A673 (cell line): ENCODE data around the gene MEG3. TPM values are rescaled to one million over a fixed set of nuclear protein-coding genes. Genes with fewer than 3 reads are reported as not detected.

Experiments
- BruUV-seq: library from RNA; stranded (reverse); fragments of 400-500 nt; replicated peaks from 2 replicates; lab custom pipeline; 2021; lab: Mats Ljungman, UMichigan
- CTCF ChIA-PET: fragments of 300-600 bp; sonication (Branson Sonifier 250); formaldehyde crosslinking; loops from one replicate; lab custom pipeline; 2022; ENCODE audit warnings: antibody characterized with exemption; lab: Charles Lee
- POLR2A ChIA-PET: fragments of 300-600 bp; sonication (Branson Sonifier 250); formaldehyde crosslinking; loops from one replicate; lab custom pipeline; 2022; ENCODE audit warnings: antibody characterized with exemption; ENCODE audit not compliant: low non-redundant PET; lab: Charles Lee
- DNase-seq: peaks from one replicate; pipeline ENCODE4 v3.0.0-alpha.2; 2015; ENCODE audit warnings: low spot score
- H3K27ac ChIP-seq: fragments of 200-600 bp; sonication (generic); 2 replicates; pipeline ENCODE4 v1.5.1; 2016; ENCODE audit warnings: mixed run types, low read depth, mild to moderate bottlenecking, mixed read lengths, antibody characterized with exemption, low read length; ENCODE audit not compliant: poor library complexity, severe bottlenecking
- H3K27me3 ChIP-seq: fragments of 200-600 bp; sonication (generic); replicated peaks from 2 replicates; pipeline ENCODE4 v1.6.1; 2017; ENCODE audit warnings: mixed run types, low read depth, mild to moderate bottlenecking, mixed read lengths, antibody characterized with exemption, low read length; ENCODE audit not compliant: insufficient read depth, poor library complexity
- H3K36me3 ChIP-seq: fragments of 200-600 bp; sonication (generic); 2 replicates; pipeline ENCODE4 v1.6.1; 2016; ENCODE audit warnings: mixed run types, mild to moderate bottlenecking, mixed read lengths, antibody characterized with exemption, low read length; ENCODE audit not compliant: insufficient read depth, poor library complexity, severe bottlenecking
- H3K4me1 ChIP-seq: fragments of 200-600 bp; sonication (generic); 2 replicates; pipeline ENCODE4 v1.6.1; 2017; ENCODE audit warnings: mixed run types, mild to moderate bottlenecking, mixed read lengths, antibody characterized with exemption, low read length; ENCODE audit not compliant: insufficient read depth, poor library complexity, severe bottlenecking
- H3K4me3 ChIP-seq: fragments of 200-600 bp; sonication (generic); 2 replicates; pipeline ENCODE4 v1.5.1; 2016; ENCODE audit warnings: low read depth, mixed run types, mild to moderate bottlenecking, mixed read lengths, low read length; ENCODE audit not compliant: poor library complexity, severe bottlenecking
- H3K9me3 ChIP-seq: fragments of 200-600 bp; sonication (generic); 2 replicates; pipeline ENCODE4 v1.6.1; 2016; ENCODE audit warnings: mixed run types, low read depth, mild to moderate bottlenecking, mixed read lengths, antibody characterized with exemption, low read length; ENCODE audit not compliant: poor library complexity, severe bottlenecking
- CTCF ChIP-seq: fragments of 300-800, 200-600 bp; sonication (generic); conservative IDR thresholded peaks from 2 replicates; pipeline ENCODE4 v1.5.1; 2017; ENCODE audit warnings: low read depth, mild to moderate bottlenecking, antibody characterized with exemption, low read length, moderate library complexity, mixed read lengths
- EZH2 ChIP-seq: fragments of 200-600 bp; sonication (generic); IDR thresholded peaks from 2 replicates; pipeline ENCODE4 v1.6.1; 2017; ENCODE audit warnings: borderline replicate concordance, low read depth, mild to moderate bottlenecking, mixed read lengths, antibody characterized with exemption, low read length; ENCODE audit not compliant: poor library complexity, severe bottlenecking
- intact Hi-C: fragments of 100-400 bp; cut with micrococcal nuclease; formaldehyde crosslinking; loops from one replicate; pipeline ENCODE4 v1.10.0; 2022; ENCODE audit not compliant: unreplicated experiment
- total RNA-seq: library from RNA; stranded (reverse); gene quantifications from 2 replicates; pipeline ENCODE4 v1.2.3, GENCODE V29; 2021

The MEG3 gene
- total RNA-seq, 1 experiment from 2014 or later: 58.7 TPM

- intact Hi-C loops: no loop called here
- no peak for TF ChIP-seq CTCF
- no peak for TF ChIP-seq EZH2
- H3K4me3 ChIP-seq: no peak overlapping the region
- no peaks in the 10 kb centered on the region for H3K36me3 ChIP-seq
- POLR2A ChIA-PET: interaction anchor here (0.6 kb wide), 1 partner anchor 1298 kb away, joined by 4 read pairs; no protein-coding TSS in a partner anchor
- H3K4me1 ChIP-seq: no peaks in the 10 kb centered on the region
- H3K27ac ChIP-seq: no peak overlapping the region
- H3K9me3 ChIP-seq: no peaks in the 10 kb centered on the region
- DNase-seq: no peak
- CTCF ChIA-PET: no interaction called here
- H3K27me3 ChIP-seq: no peaks in the 10 kb centered on the region
- BruUV-seq: no TSS peak
These were observed 49.2 kb downstream of the MEG3 start for GRCh38 chr14:100875126-100875525.

GRCh38 chr14:100875861-100876590 lies 50.1 kb downstream of the MEG3 start:
- POLR2A ChIA-PET: interaction anchor here (0.6 kb wide), 1 partner anchor 1298 kb away, joined by 4 read pairs; no protein-coding TSS in a partner anchor
- Histone ChIP-seq H3K9me3 (no peaks in the 10 kb centered on the region), H3K27me3 (no peaks in the 10 kb centered on the region), H3K4me1 (no peaks in the 10 kb centered on the region), H3K4me3 (no peak overlapping the region), H3K36me3 (no peaks in the 10 kb centered on the region), H3K27ac (no peak overlapping the region)
- CTCF ChIA-PET: no interaction called here
- no peak for DNase-seq
- no TSS peak for BruUV-seq
- no peak for TF ChIP-seq EZH2
- TF ChIP-seq CTCF: no peak
- intact Hi-C loops: no loop called here

GRCh38 chr14:100878271-100879146 lies 52.6 kb downstream of the MEG3 start:
- Histone ChIP-seq H3K4me1 (no peaks in the 10 kb centered on the region), H3K27ac (no peak overlapping the region), H3K4me3 (no peak overlapping the region), H3K27me3 (no peaks in the 10 kb centered on the region), H3K9me3 (no peaks in the 10 kb centered on the region), H3K36me3 (no peaks in the 10 kb centered on the region)
- CTCF ChIA-PET: no interaction called here
- no peak for DNase-seq
- intact Hi-C loops: no loop called here
- no peak for TF ChIP-seq CTCF
- no peak for TF ChIP-seq EZH2
- BruUV-seq: no TSS peak
- POLR2A ChIA-PET: no interaction called here
